Peyer's patch (tissue), 4 donors: Measurements from ENCODE around the gene CD300LG.

Source experiments
- POLR2A ChIP-seq, 2 donors: fragments of 450-650 bp; IDR thresholded peaks; one replicate each; pipeline ENCODE4 v1.5.1; 2017; ENCODE audit warnings: antibody characterized with exemption in 2 of 2, mild to moderate bottlenecking in 2 of 2, moderate library complexity in 2 of 2
- TF ChIP-seq, protein P1 (sequence below), 6 experiments: fragments of 450-650 bp in 4 of 6; fragments of 200-600 bp in 2 of 6; sonication (generic) in 1 of 6; IDR thresholded peaks; one replicate each; pipeline ENCODE4 v1.5.1; 2017 to 2019; ENCODE audit warnings: antibody characterized with exemption in 6 of 6, mild to moderate bottlenecking in 3 of 6, moderate library complexity in 1 of 6

DNA sequence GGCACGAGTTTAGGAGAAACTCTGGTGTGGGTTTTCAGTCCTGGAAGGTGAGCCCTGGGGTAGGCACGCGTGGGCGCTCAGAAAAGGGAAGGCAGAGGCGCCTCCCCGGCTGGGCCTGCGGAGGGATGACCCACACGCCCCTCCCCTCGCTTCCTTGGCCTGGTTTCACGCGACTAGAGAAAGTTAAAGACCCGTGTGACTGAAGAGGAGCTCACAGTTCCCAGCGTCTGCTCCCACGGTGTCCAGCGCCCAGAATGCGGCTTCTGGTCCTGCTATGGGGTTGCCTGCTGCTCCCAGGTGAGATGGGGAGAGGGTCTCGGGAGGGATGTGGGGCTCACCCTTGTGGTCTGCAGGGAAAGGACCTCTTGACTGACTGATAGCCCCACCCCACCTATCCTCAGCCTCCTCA lies at the start of gene CD300LG:
- TF ChIP-seq, protein P1, sequence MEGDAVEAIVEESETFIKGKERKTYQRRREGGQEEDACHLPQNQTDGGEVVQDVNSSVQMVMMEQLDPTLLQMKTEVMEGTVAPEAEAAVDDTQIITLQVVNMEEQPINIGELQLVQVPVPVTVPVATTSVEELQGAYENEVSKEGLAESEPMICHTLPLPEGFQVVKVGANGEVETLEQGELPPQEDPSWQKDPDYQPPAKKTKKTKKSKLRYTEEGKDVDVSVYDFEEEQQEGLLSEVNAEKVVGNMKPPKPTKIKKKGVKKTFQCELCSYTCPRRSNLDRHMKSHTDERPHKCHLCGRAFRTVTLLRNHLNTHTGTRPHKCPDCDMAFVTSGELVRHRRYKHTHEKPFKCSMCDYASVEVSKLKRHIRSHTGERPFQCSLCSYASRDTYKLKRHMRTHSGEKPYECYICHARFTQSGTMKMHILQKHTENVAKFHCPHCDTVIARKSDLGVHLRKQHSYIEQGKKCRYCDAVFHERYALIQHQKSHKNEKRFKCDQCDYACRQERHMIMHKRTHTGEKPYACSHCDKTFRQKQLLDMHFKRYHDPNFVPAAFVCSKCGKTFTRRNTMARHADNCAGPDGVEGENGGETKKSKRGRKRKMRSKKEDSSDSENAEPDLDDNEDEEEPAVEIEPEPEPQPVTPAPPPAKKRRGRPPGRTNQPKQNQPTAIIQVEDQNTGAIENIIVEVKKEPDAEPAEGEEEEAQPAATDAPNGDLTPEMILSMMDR (IDR thresholded peaks at IDR 0.05) = no peak
- no peak for TF ChIP-seq POLR2A (IDR thresholded peaks at IDR 0.05)
